ENCODE data around the gene DNMT1.

GRCh38 chr19:10112895-10113591, 81.7 kb downstream of the DNMT1 start:
- peak; percentile 50 for TF ChIP-seq CTCF (IDR thresholded peaks at IDR 0.05; ENCODE audit: poor library complexity, severe bottlenecking)
- no peak for TF ChIP-seq EP300 (conservative IDR thresholded peaks at IDR 0.05; ENCODE audit: poor library complexity, severe bottlenecking)
- no peak for TF ChIP-seq POLR2AphosphoS5 (IDR thresholded peaks at IDR 0.05)
- no peak for TF ChIP-seq TAF1 (IDR thresholded peaks at IDR 0.05; ENCODE audit: low read depth)
- TF ChIP-seq, protein P1, sequence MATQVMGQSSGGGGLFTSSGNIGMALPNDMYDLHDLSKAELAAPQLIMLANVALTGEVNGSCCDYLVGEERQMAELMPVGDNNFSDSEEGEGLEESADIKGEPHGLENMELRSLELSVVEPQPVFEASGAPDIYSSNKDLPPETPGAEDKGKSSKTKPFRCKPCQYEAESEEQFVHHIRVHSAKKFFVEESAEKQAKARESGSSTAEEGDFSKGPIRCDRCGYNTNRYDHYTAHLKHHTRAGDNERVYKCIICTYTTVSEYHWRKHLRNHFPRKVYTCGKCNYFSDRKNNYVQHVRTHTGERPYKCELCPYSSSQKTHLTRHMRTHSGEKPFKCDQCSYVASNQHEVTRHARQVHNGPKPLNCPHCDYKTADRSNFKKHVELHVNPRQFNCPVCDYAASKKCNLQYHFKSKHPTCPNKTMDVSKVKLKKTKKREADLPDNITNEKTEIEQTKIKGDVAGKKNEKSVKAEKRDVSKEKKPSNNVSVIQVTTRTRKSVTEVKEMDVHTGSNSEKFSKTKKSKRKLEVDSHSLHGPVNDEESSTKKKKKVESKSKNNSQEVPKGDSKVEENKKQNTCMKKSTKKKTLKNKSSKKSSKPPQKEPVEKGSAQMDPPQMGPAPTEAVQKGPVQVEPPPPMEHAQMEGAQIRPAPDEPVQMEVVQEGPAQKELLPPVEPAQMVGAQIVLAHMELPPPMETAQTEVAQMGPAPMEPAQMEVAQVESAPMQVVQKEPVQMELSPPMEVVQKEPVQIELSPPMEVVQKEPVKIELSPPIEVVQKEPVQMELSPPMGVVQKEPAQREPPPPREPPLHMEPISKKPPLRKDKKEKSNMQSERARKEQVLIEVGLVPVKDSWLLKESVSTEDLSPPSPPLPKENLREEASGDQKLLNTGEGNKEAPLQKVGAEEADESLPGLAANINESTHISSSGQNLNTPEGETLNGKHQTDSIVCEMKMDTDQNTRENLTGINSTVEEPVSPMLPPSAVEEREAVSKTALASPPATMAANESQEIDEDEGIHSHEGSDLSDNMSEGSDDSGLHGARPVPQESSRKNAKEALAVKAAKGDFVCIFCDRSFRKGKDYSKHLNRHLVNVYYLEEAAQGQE (IDR thresholded peaks at IDR 0.05; ENCODE audit: borderline replicate concordance) = no peak
- TF ChIP-seq EZH2 (IDR thresholded peaks at IDR 0.05; ENCODE audit: borderline replicate concordance, insufficient read depth, low read length, poor library complexity, severe bottlenecking) = no peak
- no peak for TF ChIP-seq MXI1 (conservative IDR thresholded peaks at IDR 0.05; ENCODE audit: poor library complexity, severe bottlenecking)
